Measurements from ENCODE around the gene IFNL4. TPM values are rescaled to one million over a fixed set of nuclear protein-coding genes. Genes with fewer than 3 reads are reported as not detected.

IFNL4 gene
- total RNA-seq, 1 experiment from 2014 or later, result not detected

Other genes with a start within 250 kb of the IFNL4 start
- 0.07 and 0.10 TPM in 2 replicates for gene FBXO27, start 216.3 kb downstream of the IFNL4 start, total RNA-seq (2014; rRNA removed; shearing (Covaris generic))
- gene ACP7, start 164.5 kb downstream of the IFNL4 start, total RNA-seq (2014; rRNA removed; shearing (Covaris generic)), result 0.03 and 0.31 TPM in 2 replicates
- gene PAK4, start 123.1 kb downstream of the IFNL4 start, total RNA-seq (2014; rRNA removed; shearing (Covaris generic)), result 9.2 and 16.2 TPM in 2 replicates
- gene NCCRP1, start 51.9 kb downstream of the IFNL4 start, total RNA-seq (2014; rRNA removed; shearing (Covaris generic)), result not detected in 2 replicates
- not detected in 2 replicates for gene SYCN, start 44.6 kb downstream of the IFNL4 start, total RNA-seq (2014; rRNA removed; shearing (Covaris generic))
- gene IFNL3, start 3.9 kb downstream of the IFNL4 start, total RNA-seq (2014; rRNA removed; shearing (Covaris generic)), result not detected in 2 replicates
- not detected in 2 replicates for gene IFNL2, start 19.5 kb upstream of the IFNL4 start, total RNA-seq (2014; rRNA removed; shearing (Covaris generic))
- gene IFNL1, start 47.6 kb upstream of the IFNL4 start, total RNA-seq (2014; rRNA removed; shearing (Covaris generic)), result not detected in 2 replicates
- 1.7 and 1.9 TPM in 2 replicates for gene LRFN1, start 72.0 kb upstream of the IFNL4 start, total RNA-seq (2014; rRNA removed; shearing (Covaris generic))
- 0.48 TPM in 1 of 2 replicates, not detected in the other for gene GMFG, start 87.2 kb upstream of the IFNL4 start, total RNA-seq (2014; rRNA removed; shearing (Covaris generic))
- gene SAMD4B, start 93.6 kb upstream of the IFNL4 start, total RNA-seq (2014; rRNA removed; shearing (Covaris generic)), result 55.7 and 81.4 TPM in 2 replicates
- 55.3 and 69.9 TPM in 2 replicates for gene PAF1, start 142.2 kb upstream of the IFNL4 start, total RNA-seq (2014; rRNA removed; shearing (Covaris generic))
- gene MED29, start 142.5 kb upstream of the IFNL4 start, total RNA-seq (2014; rRNA removed; shearing (Covaris generic)), result 20.9 and 24.7 TPM in 2 replicates
- gene ZFP36, start 158.0 kb upstream of the IFNL4 start, total RNA-seq (2014; rRNA removed; shearing (Covaris generic)), result 0.50 and 1.5 TPM in 2 replicates
- 11.4 and 17.3 TPM in 2 replicates for gene PLEKHG2, start 163.8 kb upstream of the IFNL4 start, total RNA-seq (2014; rRNA removed; shearing (Covaris generic))
- 145 and 262 TPM in 2 replicates for gene RPS16, start 187.1 kb upstream of the IFNL4 start, total RNA-seq (2014; rRNA removed; shearing (Covaris generic))
- 101 and 116 TPM in 2 replicates for gene SUPT5H, start 196.7 kb upstream of the IFNL4 start, total RNA-seq (2014; rRNA removed; shearing (Covaris generic))
- 116 and 127 TPM in 2 replicates for gene TIMM50, start 232.0 kb upstream of the IFNL4 start, total RNA-seq (2014; rRNA removed; shearing (Covaris generic))